GM18951 (cell line): ENCODE measurements around the gene LDLRAD3.

Experiments
- POLR2A ChIP-seq: IDR thresholded peaks from 4 replicates; pipeline ENCODE4 v1.6.1; 2011; ENCODE audit warnings: mild to moderate bottlenecking; ENCODE audit not compliant: insufficient read length, insufficient read depth; ENCODE audit errors: extremely low read depth
- in situ Hi-C: fragments of 300-500 bp; cut with MboI; formaldehyde crosslinking; loops from one replicate; pipeline ENCODE4 v1.12.0; 2022; ENCODE audit warnings: low sequenced_read_pairs, mixed read lengths, inconsistent platforms; ENCODE audit not compliant: unreplicated experiment

LDLRAD3 gene

GRCh38 chr11:36265793-36266628 is 322.1 kb downstream of the LDLRAD3 start:
- TF ChIP-seq POLR2A, result no peak
- in situ Hi-C loops, result loop anchor here (10.0 kb wide), 1 partner anchor 651 kb away; the partner anchor contains the start of gene FJX1

GRCh38 chr11:36266767-36267166 is 322.9 kb downstream of the LDLRAD3 start:
- in situ Hi-C loops, result loop anchor here (10.0 kb wide), 1 partner anchor 652 kb away; the partner anchor contains the start of gene FJX1
- TF ChIP-seq POLR2A, result no peak

- in situ Hi-C loops, result loop anchor here (10.0 kb wide), 1 partner anchor 654 kb away; the partner anchor contains the start of gene FJX1
These were observed 324.6 kb downstream of the LDLRAD3 start for GRCh38 chr11:36268337-36268985.

GRCh38 chr11:36270701-36271100 is 326.8 kb downstream of the LDLRAD3 start:
- in situ Hi-C loops, result no loop called here

More at GRCh38 chr11:36268337-36268985, 324.6 kb downstream of the LDLRAD3 start:
- TF ChIP-seq POLR2A, result no peak

GRCh38 chr11:36271794-36272407 is 328.0 kb downstream of the LDLRAD3 start:
- no peak for TF ChIP-seq POLR2A
- in situ Hi-C loops, result no loop called here

More at GRCh38 chr11:36270701-36271100, 326.8 kb downstream of the LDLRAD3 start:
- TF ChIP-seq POLR2A, result no peak

GRCh38 chr11:36273110-36273509 is 329.2 kb downstream of the LDLRAD3 start:
- TF ChIP-seq POLR2A, result no peak

GRCh38 chr11:36274414-36274813 is 330.6 kb downstream of the LDLRAD3 start:
- TF ChIP-seq POLR2A, result no peak
- in situ Hi-C loops, result no loop called here

More at GRCh38 chr11:36273110-36273509, 329.2 kb downstream of the LDLRAD3 start:
- in situ Hi-C loops, result no loop called here

- in situ Hi-C loops, result no loop called here
- no peak for TF ChIP-seq POLR2A
These were observed 334.8 kb downstream of the LDLRAD3 start for GRCh38 chr11:36278531-36279282.

GRCh38 chr11:36280531-36280930 is 336.7 kb downstream of the LDLRAD3 start:
- no peak for TF ChIP-seq POLR2A
- in situ Hi-C loops, result no loop called here
